GM18505 (cell line): ENCODE results near the gene NEU4.

Experiments used
- ATAC-seq: cut with Tn5 transposase; IDR thresholded peaks from one replicate; pipeline ENCODE4 v1.9.1; 2021; ENCODE audit not compliant: unreplicated experiment
- POLR2A ChIP-seq: IDR thresholded peaks from 4 replicates; pipeline ENCODE4 v1.6.1; 2011; ENCODE audit warnings: borderline replicate concordance; ENCODE audit not compliant: insufficient read depth, insufficient read length; ENCODE audit errors: extremely low read depth

Gene NEU4

GRCh38 chr2:241770185-241770935 is 38.6 kb upstream of the NEU4 start:
- TF ChIP-seq POLR2A = no peak
- no peak for ATAC-seq

GRCh38 chr2:241770936-241771285 is 38.1 kb upstream of the NEU4 start:
- no peak for TF ChIP-seq POLR2A
- ATAC-seq = no peak

- TF ChIP-seq POLR2A = no peak
- ATAC-seq = no peak
Measured at GRCh38 chr2:241771286-241772062, 37.5 kb upstream of the NEU4 start.

- no peak for TF ChIP-seq POLR2A
- ATAC-seq = no peak
Measured at GRCh38 chr2:241772063-241772499, 36.9 kb upstream of the NEU4 start.

- no peak for TF ChIP-seq POLR2A
- no peak for ATAC-seq
Measured at GRCh38 chr2:241773511-241774418, 35.2 kb upstream of the NEU4 start.

- no peak for TF ChIP-seq POLR2A
- no peak for ATAC-seq
Measured at GRCh38 chr2:241774419-241775222, 34.4 kb upstream of the NEU4 start.

- ATAC-seq = no peak
- no peak for TF ChIP-seq POLR2A
Measured at GRCh38 chr2:241775223-241776177, 33.5 kb upstream of the NEU4 start.

- TF ChIP-seq POLR2A = no peak
- ATAC-seq = no peak
Measured at GRCh38 chr2:241776336-241777169, 32.4 kb upstream of the NEU4 start, which contains the start of gene GAL3ST2. Gene GAL3ST2, plus strand, starts transcription at chr2:241776822. Its CDS starts 134 bp downstream, at chr2:241776956.

- no peak for ATAC-seq
- TF ChIP-seq POLR2A = no peak
Measured at GRCh38 chr2:241777170-241777685, 31.8 kb upstream of the NEU4 start.
